ENCODE data around the gene NR3C1. TPM values are rescaled to one million over a fixed set of nuclear protein-coding genes. Genes with fewer than 3 reads are reported as not detected.

The NR3C1 gene
- total RNA-seq, 1 experiment from 2014 or later, result 16.0 TPM

DNA sequence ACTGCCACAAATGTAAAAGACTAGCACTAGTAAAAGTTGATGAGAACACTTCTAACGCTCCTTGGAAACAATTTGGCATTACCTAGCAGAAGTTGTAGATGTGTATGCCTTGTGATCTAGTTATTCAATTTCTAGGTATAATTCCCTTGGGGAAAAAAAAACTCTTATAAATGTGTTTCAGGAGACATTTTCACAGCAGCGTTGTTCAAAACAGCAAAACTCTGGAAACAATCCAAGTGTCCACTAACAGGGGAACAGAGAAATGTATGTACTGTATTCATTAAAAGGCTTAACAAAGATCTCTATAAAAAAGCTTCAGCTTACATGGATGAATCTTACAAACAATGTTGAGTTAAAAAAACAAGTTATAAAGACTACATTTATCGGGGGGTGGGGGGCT lies 30.4 kb downstream of the NR3C1 start:
- CTCF ChIA-PET, result no interaction called here
- no TSS peak for BruUV-seq (replicated peaks)
- Histone ChIP-seq H3K4me2 (ENCODE audit: low read length) (no peak overlapping the region), H3K9me3 (ENCODE audit: control insufficient read depth in 1 of 2, insufficient read depth in 1 of 2, low read depth in 1 of 2, low read length in 2 of 2) (no peaks in the 10 kb centered on the region), H3K4me3 (replicated peaks in 1 of 2; ENCODE audit: low read depth in 1 of 2, low read length in 2 of 2) (no peak overlapping the region), H2AFZ (ENCODE audit: low read depth, low read length, poor library complexity, severe bottlenecking) (no peak overlapping the region), H3K36me3 (ENCODE audit: control insufficient read depth in 1 of 2, insufficient read depth in 2 of 2, low read length in 2 of 2) (no peaks in the 10 kb centered on the region), H3K27me3 (ENCODE audit: insufficient read depth, low read length) (no peaks in the 10 kb centered on the region), H3K79me2 (ENCODE audit: insufficient read depth, low read length) (peaks cover 5% of the 10 kb centered on the region; the same call in 1 of the 2 replicates), H3K9me2 (ENCODE audit: insufficient read depth) (no peaks in the 10 kb centered on the region), H4K20me1 (ENCODE audit: insufficient read depth) (no peaks in the 10 kb centered on the region), H3K27ac (ENCODE audit: low read depth, low read length) (no peak overlapping the region), H3K4me1 (ENCODE audit: control insufficient read depth in 1 of 2, insufficient read depth in 2 of 2, low read length in 2 of 2) (peaks cover 2 to 14% of the 10 kb centered on the region in 2 experiments; a peak in 3 of 4 replicates), H3K9ac (ENCODE audit: low read length) (no peak overlapping the region)
- POLR2A ChIA-PET, result no interaction called here
- TF ChIP-seq YY1 (IDR thresholded peaks at IDR 0.05; ENCODE audit: extremely low read depth, insufficient replicate concordance, low read depth, low read length) (no peak), FOSL1 (IDR thresholded peaks at IDR 0.05; ENCODE audit: low read depth) (no peak), POLR2AphosphoS5 (IDR thresholded peaks at IDR 0.05; ENCODE audit: low read depth, low read length) (no peak)
- RAD21 ChIA-PET (ENCODE audit: low non-redundant PET in 1 of 2, low total read pairs in 2 of 2, uncharacterized antibody in 2 of 2, unreplicated experiment in 2 of 2), result no interaction called here
- ATAC-seq (no peak), DNase-seq (ENCODE audit: low read depth, low spot score) (no peak)
- intact Hi-C loops (cut with micrococcal nuclease), result no loop called here

DNA sequence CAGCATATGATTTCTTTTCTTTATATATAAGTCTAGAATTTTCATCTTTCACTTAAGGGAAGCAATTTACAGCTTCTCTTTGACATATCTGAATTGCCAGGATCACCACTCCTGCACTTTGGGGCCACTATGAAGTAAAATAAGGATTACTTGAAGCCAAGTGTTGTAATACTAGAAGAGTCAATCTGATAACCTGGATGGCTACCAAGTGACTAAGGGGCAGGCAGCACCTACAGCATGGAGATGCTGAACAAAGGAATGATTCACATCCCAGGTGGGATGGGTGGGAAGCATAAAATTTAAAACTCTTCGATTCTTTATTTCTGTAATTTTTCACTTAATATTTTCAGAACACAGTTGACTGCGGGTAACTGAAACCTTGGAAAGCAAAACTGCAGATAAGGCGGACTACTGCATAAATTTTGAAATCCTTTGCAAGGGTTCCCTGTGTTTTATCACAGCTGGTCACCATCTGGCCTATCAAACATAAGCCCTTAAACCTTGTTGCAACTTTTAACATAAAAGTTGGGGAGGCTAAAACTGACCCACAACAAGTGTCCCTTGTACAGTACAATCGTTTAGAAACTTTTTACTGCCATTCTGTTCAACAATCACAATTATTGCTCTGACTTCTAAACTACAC lies 31.2 kb downstream of the NR3C1 start:
- Histone ChIP-seq H3K36me3 (ENCODE audit: control insufficient read depth in 1 of 2, insufficient read depth in 2 of 2, low read length in 2 of 2) (no peaks in the 10 kb centered on the region), H4K20me1 (ENCODE audit: insufficient read depth) (no peaks in the 10 kb centered on the region), H3K79me2 (ENCODE audit: insufficient read depth, low read length) (peaks cover 5% of the 10 kb centered on the region; the same call in 1 of the 2 replicates), H3K27me3 (ENCODE audit: insufficient read depth, low read length) (no peaks in the 10 kb centered on the region), H3K9ac (ENCODE audit: low read length) (no peak overlapping the region), H3K9me3 (ENCODE audit: control insufficient read depth in 1 of 2, insufficient read depth in 1 of 2, low read depth in 1 of 2, low read length in 2 of 2) (no peaks in the 10 kb centered on the region), H2AFZ (ENCODE audit: low read depth, low read length, poor library complexity, severe bottlenecking) (no peak overlapping the region), H3K4me3 (replicated peaks in 1 of 2; ENCODE audit: low read depth in 1 of 2, low read length in 2 of 2) (no peak overlapping the region), H3K9me2 (ENCODE audit: insufficient read depth) (no peaks in the 10 kb centered on the region), H3K4me2 (ENCODE audit: low read length) (no peak overlapping the region), H3K4me1 (ENCODE audit: control insufficient read depth in 1 of 2, insufficient read depth in 2 of 2, low read length in 2 of 2) (peaks cover 2 to 9% of the 10 kb centered on the region in 2 experiments; a peak in 3 of 4 replicates), H3K27ac (ENCODE audit: low read depth, low read length) (no peak overlapping the region)
- intact Hi-C loops (cut with micrococcal nuclease), result no loop called here
- ChIA-PET RAD21 (ENCODE audit: low non-redundant PET in 1 of 2, low total read pairs in 2 of 2, uncharacterized antibody in 2 of 2, unreplicated experiment in 2 of 2) (no interaction called here), CTCF (no interaction called here), POLR2A (no interaction called here)
- TF ChIP-seq ELF1 (IDR thresholded peaks at IDR 0.05; ENCODE audit: borderline replicate concordance, low read depth) (no peak), EGR1 (IDR thresholded peaks at IDR 0.05; ENCODE audit: low read depth) (no peak), CEBPB (IDR thresholded peaks at IDR 0.05; ENCODE audit: low read depth) (no peak), FOSL1 (IDR thresholded peaks at IDR 0.05; ENCODE audit: low read depth) (no peak), SIN3A (IDR thresholded peaks at IDR 0.05; ENCODE audit: low read depth) (no peak), CBX3 (IDR thresholded peaks at IDR 0.05; ENCODE audit: low read depth) (no peak), YY1 (IDR thresholded peaks at IDR 0.05; ENCODE audit: extremely low read depth, insufficient replicate concordance, low read depth, low read length) (no peak)
- BruUV-seq (replicated peaks), result no TSS peak
- no peak for DNase-seq (ENCODE audit: low read depth, low spot score)
- no peak for ATAC-seq

Data from HCT116 (cell line).